Measurements from ENCODE around the gene SPOP.

DNA sequence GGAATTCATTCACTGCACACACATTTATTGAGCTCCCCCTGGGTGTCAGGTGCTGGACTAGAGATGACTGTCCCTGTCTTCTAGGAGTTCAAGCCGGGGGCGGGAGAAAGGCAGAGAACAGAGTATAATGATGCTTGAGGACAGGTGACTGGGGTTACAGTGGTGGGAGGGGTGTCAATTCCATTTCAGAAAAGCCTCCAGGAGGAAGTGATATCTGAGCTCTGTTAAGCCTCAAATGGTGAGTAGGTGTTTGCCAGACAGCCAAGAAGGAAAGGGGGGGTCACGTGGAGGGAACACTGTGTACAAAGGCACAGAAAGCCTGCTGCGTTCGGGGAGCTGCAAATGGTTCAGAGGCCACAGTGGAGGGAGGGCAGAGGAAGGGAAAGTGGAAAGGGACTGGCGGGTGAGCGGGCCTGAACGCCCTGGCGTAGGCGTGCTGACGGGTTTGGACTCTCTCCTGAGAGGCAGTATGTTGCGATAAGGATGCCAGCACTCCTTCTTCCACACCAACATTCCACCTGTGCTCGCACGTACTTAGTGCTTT, 111.9 kb downstream of the SPOP start:
- TF ChIP-seq ZNF324 (CRISPR knock-in tag; IDR thresholded peaks at IDR 0.05) = no peak
- TF ChIP-seq, protein P1, sequence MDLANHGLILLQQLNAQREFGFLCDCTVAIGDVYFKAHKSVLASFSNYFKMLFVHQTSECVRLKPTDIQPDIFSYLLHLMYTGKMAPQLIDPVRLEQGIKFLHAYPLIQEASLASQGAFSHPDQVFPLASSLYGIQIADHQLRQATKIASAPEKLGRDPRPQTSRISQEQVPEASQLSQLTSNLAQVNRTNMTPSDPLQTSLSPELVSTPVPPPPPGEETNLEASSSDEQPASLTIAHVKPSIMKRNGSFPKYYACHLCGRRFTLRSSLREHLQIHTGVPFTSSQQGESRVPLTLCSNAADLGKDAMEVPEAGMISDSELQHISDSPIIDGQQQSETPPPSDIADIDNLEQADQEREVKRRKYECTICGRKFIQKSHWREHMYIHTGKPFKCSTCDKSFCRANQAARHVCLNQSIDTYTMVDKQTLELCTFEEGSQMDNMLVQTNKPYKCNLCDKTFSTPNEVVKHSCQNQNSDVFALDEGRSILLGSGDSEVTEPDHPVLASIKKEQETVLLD (IDR thresholded peaks at IDR 0.05) = no peak
- TF ChIP-seq, protein P2, sequence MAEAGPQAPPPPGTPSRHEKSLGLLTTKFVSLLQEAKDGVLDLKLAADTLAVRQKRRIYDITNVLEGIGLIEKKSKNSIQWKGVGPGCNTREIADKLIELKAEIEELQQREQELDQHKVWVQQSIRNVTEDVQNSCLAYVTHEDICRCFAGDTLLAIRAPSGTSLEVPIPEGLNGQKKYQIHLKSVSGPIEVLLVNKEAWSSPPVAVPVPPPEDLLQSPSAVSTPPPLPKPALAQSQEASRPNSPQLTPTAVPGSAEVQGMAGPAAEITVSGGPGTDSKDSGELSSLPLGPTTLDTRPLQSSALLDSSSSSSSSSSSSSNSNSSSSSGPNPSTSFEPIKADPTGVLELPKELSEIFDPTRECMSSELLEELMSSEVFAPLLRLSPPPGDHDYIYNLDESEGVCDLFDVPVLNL (CRISPR knock-in tag; IDR thresholded peaks at IDR 0.05; ENCODE audit: low read depth) = no peak
- TF ChIP-seq, protein P3, sequence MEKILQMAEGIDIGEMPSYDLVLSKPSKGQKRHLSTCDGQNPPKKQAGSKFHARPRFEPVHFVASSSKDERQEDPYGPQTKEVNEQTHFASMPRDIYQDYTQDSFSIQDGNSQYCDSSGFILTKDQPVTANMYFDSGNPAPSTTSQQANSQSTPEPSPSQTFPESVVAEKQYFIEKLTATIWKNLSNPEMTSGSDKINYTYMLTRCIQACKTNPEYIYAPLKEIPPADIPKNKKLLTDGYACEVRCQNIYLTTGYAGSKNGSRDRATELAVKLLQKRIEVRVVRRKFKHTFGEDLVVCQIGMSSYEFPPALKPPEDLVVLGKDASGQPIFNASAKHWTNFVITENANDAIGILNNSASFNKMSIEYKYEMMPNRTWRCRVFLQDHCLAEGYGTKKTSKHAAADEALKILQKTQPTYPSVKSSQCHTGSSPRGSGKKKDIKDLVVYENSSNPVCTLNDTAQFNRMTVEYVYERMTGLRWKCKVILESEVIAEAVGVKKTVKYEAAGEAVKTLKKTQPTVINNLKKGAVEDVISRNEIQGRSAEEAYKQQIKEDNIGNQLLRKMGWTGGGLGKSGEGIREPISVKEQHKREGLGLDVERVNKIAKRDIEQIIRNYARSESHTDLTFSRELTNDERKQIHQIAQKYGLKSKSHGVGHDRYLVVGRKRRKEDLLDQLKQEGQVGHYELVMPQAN (IDR thresholded peaks at IDR 0.05; ENCODE audit: borderline replicate concordance) = no peak
- TF ChIP-seq ESRRB (CRISPR knock-in tag; IDR thresholded peaks at IDR 0.05; ENCODE audit: borderline replicate concordance) = no peak
- TF ChIP-seq, protein P4, sequence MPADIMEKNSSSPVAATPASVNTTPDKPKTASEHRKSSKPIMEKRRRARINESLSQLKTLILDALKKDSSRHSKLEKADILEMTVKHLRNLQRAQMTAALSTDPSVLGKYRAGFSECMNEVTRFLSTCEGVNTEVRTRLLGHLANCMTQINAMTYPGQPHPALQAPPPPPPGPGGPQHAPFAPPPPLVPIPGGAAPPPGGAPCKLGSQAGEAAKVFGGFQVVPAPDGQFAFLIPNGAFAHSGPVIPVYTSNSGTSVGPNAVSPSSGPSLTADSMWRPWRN (IDR thresholded peaks at IDR 0.05; ENCODE audit: low read depth) = no peak
- TF ChIP-seq IRF2 (CRISPR knock-in tag; IDR thresholded peaks at IDR 0.05) = no peak
- TF ChIP-seq, protein P5, sequence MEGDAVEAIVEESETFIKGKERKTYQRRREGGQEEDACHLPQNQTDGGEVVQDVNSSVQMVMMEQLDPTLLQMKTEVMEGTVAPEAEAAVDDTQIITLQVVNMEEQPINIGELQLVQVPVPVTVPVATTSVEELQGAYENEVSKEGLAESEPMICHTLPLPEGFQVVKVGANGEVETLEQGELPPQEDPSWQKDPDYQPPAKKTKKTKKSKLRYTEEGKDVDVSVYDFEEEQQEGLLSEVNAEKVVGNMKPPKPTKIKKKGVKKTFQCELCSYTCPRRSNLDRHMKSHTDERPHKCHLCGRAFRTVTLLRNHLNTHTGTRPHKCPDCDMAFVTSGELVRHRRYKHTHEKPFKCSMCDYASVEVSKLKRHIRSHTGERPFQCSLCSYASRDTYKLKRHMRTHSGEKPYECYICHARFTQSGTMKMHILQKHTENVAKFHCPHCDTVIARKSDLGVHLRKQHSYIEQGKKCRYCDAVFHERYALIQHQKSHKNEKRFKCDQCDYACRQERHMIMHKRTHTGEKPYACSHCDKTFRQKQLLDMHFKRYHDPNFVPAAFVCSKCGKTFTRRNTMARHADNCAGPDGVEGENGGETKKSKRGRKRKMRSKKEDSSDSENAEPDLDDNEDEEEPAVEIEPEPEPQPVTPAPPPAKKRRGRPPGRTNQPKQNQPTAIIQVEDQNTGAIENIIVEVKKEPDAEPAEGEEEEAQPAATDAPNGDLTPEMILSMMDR (IDR thresholded peaks at IDR 0.05 in 2 of 3, conservative IDR thresholded peaks at IDR 0.05 in 1 of 3; ENCODE audit: insufficient read depth in 2 of 3, low read depth in 1 of 3, low read length in 3 of 3) = no peak
- TF ChIP-seq, protein P6, sequence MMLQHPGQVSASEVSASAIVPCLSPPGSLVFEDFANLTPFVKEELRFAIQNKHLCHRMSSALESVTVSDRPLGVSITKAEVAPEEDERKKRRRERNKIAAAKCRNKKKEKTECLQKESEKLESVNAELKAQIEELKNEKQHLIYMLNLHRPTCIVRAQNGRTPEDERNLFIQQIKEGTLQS (IDR thresholded peaks at IDR 0.05) = no peak
- TF ChIP-seq, protein P6 (CRISPR knock-in tag; conservative IDR thresholded peaks at IDR 0.05) = no peak
- TF ChIP-seq ELF1 (tag; IDR thresholded peaks at IDR 0.05) = no peak
- TF ChIP-seq MED1 (CRISPR knock-in tag; IDR thresholded peaks at IDR 0.05; ENCODE audit: borderline replicate concordance) = no peak
- TF ChIP-seq, protein P7, sequence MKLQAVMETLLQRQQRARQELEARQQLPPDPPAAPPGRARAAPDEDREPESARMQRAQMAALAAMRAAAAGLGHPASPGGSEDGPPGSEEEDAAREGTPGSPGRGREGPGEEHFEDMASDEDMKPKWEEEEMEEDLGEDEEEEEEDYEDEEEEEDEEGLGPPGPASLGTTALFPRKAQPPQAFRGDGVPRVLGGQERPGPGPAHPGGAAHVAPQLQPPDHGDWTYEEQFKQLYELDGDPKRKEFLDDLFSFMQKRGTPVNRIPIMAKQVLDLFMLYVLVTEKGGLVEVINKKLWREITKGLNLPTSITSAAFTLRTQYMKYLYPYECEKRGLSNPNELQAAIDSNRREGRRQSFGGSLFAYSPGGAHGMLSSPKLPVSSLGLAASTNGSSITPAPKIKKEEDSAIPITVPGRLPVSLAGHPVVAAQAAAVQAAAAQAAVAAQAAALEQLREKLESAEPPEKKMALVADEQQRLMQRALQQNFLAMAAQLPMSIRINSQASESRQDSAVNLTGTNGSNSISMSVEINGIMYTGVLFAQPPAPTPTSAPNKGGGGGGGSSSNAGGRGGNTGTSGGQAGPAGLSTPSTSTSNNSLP (IDR thresholded peaks at IDR 0.05; ENCODE audit: borderline replicate concordance, low read depth, low read length) = no peak
- TF ChIP-seq, protein P8, sequence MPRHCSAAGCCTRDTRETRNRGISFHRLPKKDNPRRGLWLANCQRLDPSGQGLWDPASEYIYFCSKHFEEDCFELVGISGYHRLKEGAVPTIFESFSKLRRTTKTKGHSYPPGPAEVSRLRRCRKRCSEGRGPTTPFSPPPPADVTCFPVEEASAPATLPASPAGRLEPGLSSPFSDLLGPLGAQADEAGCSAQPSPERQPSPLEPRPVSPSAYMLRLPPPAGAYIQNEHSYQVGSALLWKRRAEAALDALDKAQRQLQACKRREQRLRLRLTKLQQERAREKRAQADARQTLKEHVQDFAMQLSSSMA (CRISPR knock-in tag; IDR thresholded peaks at IDR 0.05) = no peak
